SK-N-MC (cell line): Measurements from ENCODE around the gene MYO18B.

Source experiments
- EZH2 ChIP-seq: fragments of 200-600 bp; sonication (generic); IDR thresholded peaks from one replicate; pipeline ENCODE4 v1.6.1; 2017; ENCODE audit warnings: antibody characterized with exemption
- FOXP2 ChIP-seq: optimal IDR thresholded peaks from 2 replicates; pipeline ENCODE3; 2011; ENCODE audit warnings: mild to moderate bottlenecking, moderate library complexity; ENCODE audit not compliant: insufficient read depth; ENCODE audit errors: extremely low read length, control extremely low read depth
- POLR2AphosphoS5 ChIP-seq: IDR thresholded peaks from 2 replicates; pipeline ENCODE4 v1.6.1; 2012; ENCODE audit warnings: mild to moderate bottlenecking, low read depth, low read length, borderline replicate concordance

DNA sequence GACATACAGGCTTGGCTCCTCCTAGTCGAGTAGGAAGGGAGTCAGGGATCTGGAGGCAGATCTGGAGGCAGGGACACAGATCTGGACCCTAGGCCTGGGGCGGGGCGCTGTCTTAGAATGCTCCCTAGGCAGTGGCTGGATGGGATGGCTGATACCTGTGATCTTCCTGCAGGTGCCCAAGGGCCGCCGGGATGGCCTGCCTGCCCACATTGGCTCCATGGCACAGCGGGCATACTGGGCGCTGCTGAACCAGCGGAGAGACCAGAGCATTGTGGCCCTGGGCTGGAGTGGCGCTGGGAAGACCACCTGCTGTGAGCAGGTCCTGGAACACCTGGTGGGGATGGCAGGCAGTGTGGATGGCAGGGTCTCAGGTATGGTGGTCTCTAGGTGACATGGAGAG, 35.4 kb downstream of the MYO18B start:
- TF ChIP-seq POLR2AphosphoS5 (no peak), EZH2 (no peak), FOXP2 (no peak)
